Caco-2 (cell line): ENCODE results near the gene TMEM263. TPM values are rescaled to one million over a fixed set of nuclear protein-coding genes. Genes with fewer than 3 reads are reported as not detected.

Experiments
- BruUV-seq: library from RNA; stranded (reverse); fragments of 400-500 nt; replicated peaks from 2 replicates; lab custom pipeline; 2021; lab: Mats Ljungman, UMichigan
- CTCF ChIA-PET: fragments of 300-600 bp; sonication (Branson Sonifier 250); formaldehyde crosslinking; loops from one replicate; lab custom pipeline; 2022; ENCODE audit warnings: antibody characterized with exemption; lab: Charles Lee
- POLR2A ChIA-PET: fragments of 300-600 bp; sonication (Branson Sonifier 250); formaldehyde crosslinking; loops from one replicate; lab custom pipeline; 2022; ENCODE audit warnings: antibody characterized with exemption; lab: Charles Lee
- DNase-seq, 2 experiments: peaks; one replicate each; pipeline versions ENCODE4 v3.0.0 to v3.0.0-alpha.2; 2020 to 2022
- H3K27me3 ChIP-seq: replicated peaks from 2 replicates; pipeline ENCODE4 v1.6.0; 2011; ENCODE audit warnings: low read length; ENCODE audit not compliant: control insufficient read depth, insufficient read depth
- H3K36me3 ChIP-seq: 2 replicates; pipeline ENCODE4 v1.5.1; 2011; ENCODE audit warnings: low read length; ENCODE audit not compliant: control insufficient read depth, insufficient read depth
- H3K4me1 ChIP-seq: fragments of 250-450 bp; sonication (Bioruptor Pico); 2 replicates; pipeline ENCODE4 v1.5.1; 2020; ENCODE audit warnings: mild to moderate bottlenecking
- H3K4me3 ChIP-seq: 2 replicates; pipeline ENCODE4 v1.5.1; 2011; ENCODE audit warnings: low read depth, mild to moderate bottlenecking, control low read depth, low read length
- H3K9me3 ChIP-seq: fragments of 250-450 bp; sonication (Bioruptor Pico); 2 replicates; pipeline ENCODE4 v1.5.1; 2020; ENCODE audit warnings: mild to moderate bottlenecking, moderate library complexity
- H3K27ac Mint-ChIP-seq: one replicate; pipeline ENCODE4 v1.8.0; 2022; ENCODE audit warnings: mixed read lengths; ENCODE audit not compliant: unreplicated experiment
- H3K27me3 Mint-ChIP-seq: one replicate; pipeline ENCODE4 v1.8.0; 2022; ENCODE audit warnings: mixed read lengths; ENCODE audit not compliant: insufficient read depth, unreplicated experiment
- H3K36me3 Mint-ChIP-seq: one replicate; pipeline ENCODE4 v1.8.0; 2022; ENCODE audit warnings: mild to moderate bottlenecking, mixed read lengths; ENCODE audit not compliant: insufficient read depth, unreplicated experiment
- H3K4me1 Mint-ChIP-seq: one replicate; pipeline ENCODE4 v1.8.0; 2022; ENCODE audit warnings: low read depth, mixed read lengths; ENCODE audit not compliant: unreplicated experiment
- H3K4me3 Mint-ChIP-seq: one replicate; pipeline ENCODE4 v1.8.0; 2022; ENCODE audit warnings: mild to moderate bottlenecking, moderate library complexity, mixed read lengths; ENCODE audit not compliant: unreplicated experiment
- H3K9me3 Mint-ChIP-seq: one replicate; pipeline ENCODE4 v1.8.0; 2022; ENCODE audit warnings: mixed read lengths; ENCODE audit not compliant: unreplicated experiment
- CTCF ChIP-seq, 2 experiments: fragments of 200-600 bp in 1 of 2; IDR thresholded peaks; 1 replicate in 1 of 2; 2 replicates in 1 of 2; pipeline versions ENCODE4 v1.5.1 to v1.8.0; 2011 to 2022; ENCODE audit warnings: antibody characterized with exemption in 1 of 2, control low read depth in 1 of 2, inconsistent platforms in 1 of 2, low read depth in 1 of 2, low read length in 1 of 2, mild to moderate bottlenecking in 1 of 2, moderate library complexity in 1 of 2; ENCODE audit not compliant: insufficient read depth in 1 of 2, severe bottlenecking in 1 of 2, unreplicated experiment in 1 of 2
- intact Hi-C: fragments of 100-400 bp; cut with micrococcal nuclease; formaldehyde crosslinking; loops from one replicate; pipeline ENCODE4 v1.10.0; 2022; ENCODE audit not compliant: unreplicated experiment
- total RNA-seq: library from RNA; stranded (reverse); gene quantifications from 2 replicates; pipeline ENCODE4 v1.2.3, GENCODE V29; 2022

TMEM263 gene
- total RNA-seq, 1 experiment from 2014 or later, result 31.6 TPM

GRCh38 chr12:106971065-106971464 is 15.4 kb downstream of the TMEM263 start:
- intact Hi-C loops, result no loop called here
- no peak for TF ChIP-seq CTCF (IDR thresholded peaks at IDR 0.05; ENCODE audit: insufficient read depth in 1 of 2, low read depth in 1 of 2, low read length in 1 of 2, severe bottlenecking in 1 of 2, unreplicated experiment in 1 of 2)
- no TSS peak for BruUV-seq
- Mint-ChIP-seq H3K4me3 (no peak overlapping the region), H3K4me1 (peaks cover 18% of the 10 kb centered on the region), H3K36me3 (peaks cover 18% of the 10 kb centered on the region), H3K27ac (no peak overlapping the region), H3K27me3 (no peaks in the 10 kb centered on the region), H3K9me3 (no peaks in the 10 kb centered on the region)
- DNase-seq, result no peak
- Histone ChIP-seq H3K36me3 (no peaks in the 10 kb centered on the region), H3K9me3 (no peaks in the 10 kb centered on the region), H3K4me1 (peaks cover 29% of the 10 kb centered on the region), H3K27me3 (no peaks in the 10 kb centered on the region), H3K4me3 (no peak overlapping the region)
- POLR2A ChIA-PET, result no interaction called here
- CTCF ChIA-PET, result no interaction called here

GRCh38 chr12:106973545-106973944 is 17.8 kb downstream of the TMEM263 start:
- intact Hi-C loops, result no loop called here
- no peaks in the 10 kb centered on the region for H3K27me3 ChIP-seq
- no peaks in the 10 kb centered on the region for H3K9me3 ChIP-seq
- peaks cover 48% of the 10 kb centered on the region for H3K4me1 ChIP-seq
- Mint-ChIP-seq H3K27me3 (no peaks in the 10 kb centered on the region), H3K4me1 (peaks cover 21% of the 10 kb centered on the region), H3K27ac (no peak overlapping the region), H3K9me3 (no peaks in the 10 kb centered on the region), H3K4me3 (no peak overlapping the region), H3K36me3 (peaks cover 16% of the 10 kb centered on the region)
- POLR2A ChIA-PET, result no interaction called here
- no peaks in the 10 kb centered on the region for H3K36me3 ChIP-seq
- DNase-seq, result no peak
- no peak for TF ChIP-seq CTCF (IDR thresholded peaks at IDR 0.05; ENCODE audit: insufficient read depth in 1 of 2, low read depth in 1 of 2, low read length in 1 of 2, severe bottlenecking in 1 of 2, unreplicated experiment in 1 of 2)
- no TSS peak for BruUV-seq
- no peak overlapping the region for H3K4me3 ChIP-seq
- CTCF ChIA-PET, result no interaction called here

- no peaks in the 10 kb centered on the region for H3K9me3 ChIP-seq
- no peak overlapping the region for H3K4me3 Mint-ChIP-seq
- H3K27me3 Mint-ChIP-seq, result no peaks in the 10 kb centered on the region
- intact Hi-C loops, result no loop called here
- H3K4me3 ChIP-seq, result no peak overlapping the region
- ChIA-PET CTCF (no interaction called here), POLR2A (no interaction called here)
- no peak for TF ChIP-seq CTCF (IDR thresholded peaks at IDR 0.05; ENCODE audit: insufficient read depth in 1 of 2, low read depth in 1 of 2, low read length in 1 of 2, severe bottlenecking in 1 of 2, unreplicated experiment in 1 of 2)
- DNase-seq, result no peak
- peaks cover 21% of the 10 kb centered on the region for H3K4me1 Mint-ChIP-seq
- BruUV-seq, result no TSS peak
- no peaks in the 10 kb centered on the region for H3K27me3 ChIP-seq
- H3K4me1 ChIP-seq, result peaks cover 48% of the 10 kb centered on the region
- peak overlapping the region; percentile 48 for H3K27ac Mint-ChIP-seq
- peaks cover 16% of the 10 kb centered on the region for H3K36me3 Mint-ChIP-seq
- H3K9me3 Mint-ChIP-seq, result no peaks in the 10 kb centered on the region
- no peaks in the 10 kb centered on the region for H3K36me3 ChIP-seq
Measured at GRCh38 chr12:106974511-106974910, 18.8 kb downstream of the TMEM263 start.
